GM12892 (cell line): ENCODE results near the gene AGO3.

Source experiments
- POLR2A ChIP-seq: IDR thresholded peaks from 2 replicates; pipeline ENCODE4 v1.6.1; 2011; ENCODE audit warnings: low read depth, low read length, control low read depth
- POLR2AphosphoS5 ChIP-seq: IDR thresholded peaks from 2 replicates; pipeline ENCODE4 v1.6.1; 2011; ENCODE audit warnings: low read depth, low read length, control low read depth
- TAF1 ChIP-seq: IDR thresholded peaks from 2 replicates; pipeline ENCODE4 v1.6.1; 2011; ENCODE audit warnings: low read depth, mild to moderate bottlenecking, control low read depth, low read length, borderline replicate concordance

DNA sequence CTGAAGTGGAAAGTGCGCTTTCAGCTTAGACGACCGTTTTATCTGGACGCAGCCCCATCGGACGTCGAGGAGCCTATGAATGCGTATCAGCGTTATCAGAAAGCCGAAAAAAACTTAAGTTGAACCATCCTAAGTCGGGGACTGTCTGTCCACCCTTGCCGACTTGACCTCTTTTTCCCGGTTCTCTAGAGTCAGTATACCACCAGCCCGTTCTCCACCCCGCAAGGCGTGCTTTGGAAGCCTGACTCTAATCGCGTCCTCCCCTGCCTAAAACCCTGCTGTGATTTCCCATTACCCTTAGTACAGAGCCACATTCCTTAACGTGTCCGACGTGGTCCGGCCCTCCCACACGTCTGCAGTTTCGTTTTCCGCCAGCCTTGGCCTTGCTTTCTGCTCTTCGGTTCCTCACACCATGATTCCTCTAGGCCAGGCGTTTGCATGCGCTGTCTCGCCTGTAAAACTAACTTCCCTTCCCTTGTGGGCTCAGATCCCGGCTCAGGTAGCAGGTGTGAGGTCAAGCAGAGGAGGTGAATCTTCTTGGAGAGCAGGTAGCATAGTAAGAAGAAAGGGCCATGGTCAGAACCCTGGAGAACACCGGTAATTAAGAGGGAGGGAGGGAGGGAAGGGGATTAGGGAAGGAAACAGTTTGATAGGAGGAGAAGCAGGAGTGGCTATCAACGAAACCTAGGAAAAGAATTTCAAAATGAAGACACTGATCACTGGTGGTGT lies 158.7 kb downstream of the AGO3 start:
- TF ChIP-seq POLR2AphosphoS5 (no peak), TAF1 (no peak), POLR2A (no peak; the same call in 1 of the 2 replicates)
